GM06990 (cell line): ENCODE data around the gene SPRR1B.

Source experiments
- DNase-seq: peaks from one replicate; pipeline ENCODE4 v3.0.0-alpha.2; 2011; ENCODE audit not compliant: insufficient read length; ENCODE audit errors: extremely low read depth
- H3K27me3 ChIP-seq: replicated peaks from 2 replicates; pipeline ENCODE4 v1.6.0; 2011; ENCODE audit warnings: low read length; ENCODE audit not compliant: control insufficient read depth, insufficient read depth
- H3K36me3 ChIP-seq: 2 replicates; pipeline ENCODE4 v1.5.1; 2011; ENCODE audit warnings: low read length; ENCODE audit not compliant: control insufficient read depth, insufficient read depth
- H3K4me3 ChIP-seq: replicated peaks from 2 replicates; pipeline ENCODE4 v1.5.1; 2011; ENCODE audit warnings: low read depth, mild to moderate bottlenecking, control low read depth, low read length
- TF ChIP-seq, protein P1 (sequence below): IDR thresholded peaks from 2 replicates; pipeline ENCODE4 v1.5.1; 2011; ENCODE audit warnings: low read length, control low read depth, mild to moderate bottlenecking, inconsistent platforms; ENCODE audit not compliant: insufficient read depth, poor library complexity, severe bottlenecking

SPRR1B gene

GRCh38 chr1:153070243-153070642, 39.2 kb downstream of the SPRR1B start:
- TF ChIP-seq, protein P1, sequence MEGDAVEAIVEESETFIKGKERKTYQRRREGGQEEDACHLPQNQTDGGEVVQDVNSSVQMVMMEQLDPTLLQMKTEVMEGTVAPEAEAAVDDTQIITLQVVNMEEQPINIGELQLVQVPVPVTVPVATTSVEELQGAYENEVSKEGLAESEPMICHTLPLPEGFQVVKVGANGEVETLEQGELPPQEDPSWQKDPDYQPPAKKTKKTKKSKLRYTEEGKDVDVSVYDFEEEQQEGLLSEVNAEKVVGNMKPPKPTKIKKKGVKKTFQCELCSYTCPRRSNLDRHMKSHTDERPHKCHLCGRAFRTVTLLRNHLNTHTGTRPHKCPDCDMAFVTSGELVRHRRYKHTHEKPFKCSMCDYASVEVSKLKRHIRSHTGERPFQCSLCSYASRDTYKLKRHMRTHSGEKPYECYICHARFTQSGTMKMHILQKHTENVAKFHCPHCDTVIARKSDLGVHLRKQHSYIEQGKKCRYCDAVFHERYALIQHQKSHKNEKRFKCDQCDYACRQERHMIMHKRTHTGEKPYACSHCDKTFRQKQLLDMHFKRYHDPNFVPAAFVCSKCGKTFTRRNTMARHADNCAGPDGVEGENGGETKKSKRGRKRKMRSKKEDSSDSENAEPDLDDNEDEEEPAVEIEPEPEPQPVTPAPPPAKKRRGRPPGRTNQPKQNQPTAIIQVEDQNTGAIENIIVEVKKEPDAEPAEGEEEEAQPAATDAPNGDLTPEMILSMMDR, result no peak
- DNase-seq, result no peak
- H3K4me3 ChIP-seq, result no peak overlapping the region
- H3K27me3 ChIP-seq, result no peaks in the 10 kb centered on the region
- no peaks in the 10 kb centered on the region for H3K36me3 ChIP-seq

GRCh38 chr1:153071511-153071910, 40.5 kb downstream of the SPRR1B start, which contains the start of gene SPRR2B:
Gene SPRR2B (minus strand): TSS chr1:153071611. CDS start chr1:153070839, 772 bp downstream.
- TF ChIP-seq, protein P1, result no peak
- no peak for DNase-seq
- Histone ChIP-seq H3K27me3 (no peaks in the 10 kb centered on the region), H3K36me3 (no peaks in the 10 kb centered on the region), H3K4me3 (no peak within 1 kb of the TSS)

GRCh38 chr1:153072806-153073726, 42.1 kb downstream of the SPRR1B start:
- TF ChIP-seq, protein P1, result no peak

DNA sequence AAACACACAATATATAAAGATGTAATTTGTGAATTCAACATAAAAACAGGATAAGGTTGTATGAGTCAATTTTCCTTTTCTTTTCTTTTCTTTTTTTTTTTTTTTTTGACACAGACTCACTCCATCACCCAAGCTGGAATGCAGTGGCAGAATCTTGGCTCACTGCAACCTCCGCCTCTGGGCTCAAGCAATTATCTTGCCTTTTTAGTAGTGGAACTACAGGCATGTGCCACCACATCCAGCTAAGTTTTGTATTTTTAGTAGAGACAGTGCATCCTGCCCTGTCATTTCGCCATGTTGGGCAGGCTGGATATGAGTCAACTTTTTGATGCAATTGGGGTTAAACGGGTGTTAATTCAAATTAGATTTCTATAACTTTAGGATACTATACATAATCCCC, 50.7 kb downstream of the SPRR1B start:
- Histone ChIP-seq H3K4me3 (no peak overlapping the region), H3K36me3 (no peaks in the 10 kb centered on the region), H3K27me3 (no peaks in the 10 kb centered on the region)
- no peak for DNase-seq
- TF ChIP-seq, protein P1, result no peak

More at GRCh38 chr1:153072806-153073726, 42.1 kb downstream of the SPRR1B start:
- Histone ChIP-seq H3K27me3 (no peaks in the 10 kb centered on the region), H3K4me3 (no peak overlapping the region), H3K36me3 (no peaks in the 10 kb centered on the region)
- no peak for DNase-seq
